ENCODE results near the gene NGRN. TPM values are rescaled to one million over a fixed set of nuclear protein-coding genes. Genes with fewer than 3 reads are reported as not detected.

Gene NGRN
- total RNA-seq, 1 donor: 68.4 TPM

DNA sequence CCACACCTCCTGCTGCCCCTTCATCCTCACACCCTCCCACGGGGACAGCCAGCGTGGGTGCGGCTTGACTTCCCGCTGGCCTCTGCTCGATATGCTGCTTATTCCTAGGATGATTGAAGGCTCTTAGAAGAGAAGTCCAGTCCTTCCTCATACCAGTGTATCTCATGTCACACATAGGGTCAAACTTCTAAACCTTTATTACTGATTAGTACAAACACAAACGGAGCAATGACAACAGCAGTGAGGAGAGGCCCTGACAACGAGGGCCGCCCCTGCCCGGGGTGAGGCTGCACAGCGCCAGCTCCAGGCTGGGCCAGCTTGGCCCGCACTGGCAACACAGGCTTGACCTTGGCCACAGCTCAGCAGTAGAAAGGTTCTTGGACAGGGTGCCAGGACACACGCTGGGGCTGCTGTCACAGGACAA is 35.4 kb upstream of the NGRN start:
- Histone ChIP-seq H4K20me1 (ENCODE audit: insufficient read depth, low read length) (peaks cover 17% of the 10 kb centered on the region), H3K9me3 (ENCODE audit: low read depth, low read length) (no peaks in the 10 kb centered on the region), H3K27ac (ENCODE audit: low read depth, low read length) (no peak overlapping the region), H3K4me3 (ENCODE audit: insufficient read depth, low read length) (no peak overlapping the region), H2AFZ (ENCODE audit: low read length) (no peak overlapping the region), H3K4me2 (ENCODE audit: insufficient read depth, low read length) (no peak overlapping the region), H3K79me2 (ENCODE audit: insufficient read depth, low read length) (peaks cover 30% of the 10 kb centered on the region), H3K4me1 (ENCODE audit: insufficient read depth, low read length) (peaks cover 18% of the 10 kb centered on the region), H3K36me3 (ENCODE audit: insufficient read depth, low read length) (peaks cover 35% of the 10 kb centered on the region), H3K27me3 (ENCODE audit: insufficient read depth, low read length) (no peaks in the 10 kb centered on the region)
- TF ChIP-seq, protein P1, sequence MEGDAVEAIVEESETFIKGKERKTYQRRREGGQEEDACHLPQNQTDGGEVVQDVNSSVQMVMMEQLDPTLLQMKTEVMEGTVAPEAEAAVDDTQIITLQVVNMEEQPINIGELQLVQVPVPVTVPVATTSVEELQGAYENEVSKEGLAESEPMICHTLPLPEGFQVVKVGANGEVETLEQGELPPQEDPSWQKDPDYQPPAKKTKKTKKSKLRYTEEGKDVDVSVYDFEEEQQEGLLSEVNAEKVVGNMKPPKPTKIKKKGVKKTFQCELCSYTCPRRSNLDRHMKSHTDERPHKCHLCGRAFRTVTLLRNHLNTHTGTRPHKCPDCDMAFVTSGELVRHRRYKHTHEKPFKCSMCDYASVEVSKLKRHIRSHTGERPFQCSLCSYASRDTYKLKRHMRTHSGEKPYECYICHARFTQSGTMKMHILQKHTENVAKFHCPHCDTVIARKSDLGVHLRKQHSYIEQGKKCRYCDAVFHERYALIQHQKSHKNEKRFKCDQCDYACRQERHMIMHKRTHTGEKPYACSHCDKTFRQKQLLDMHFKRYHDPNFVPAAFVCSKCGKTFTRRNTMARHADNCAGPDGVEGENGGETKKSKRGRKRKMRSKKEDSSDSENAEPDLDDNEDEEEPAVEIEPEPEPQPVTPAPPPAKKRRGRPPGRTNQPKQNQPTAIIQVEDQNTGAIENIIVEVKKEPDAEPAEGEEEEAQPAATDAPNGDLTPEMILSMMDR (IDR thresholded peaks at IDR 0.05; ENCODE audit: extremely low read depth, low read depth, low read length): no peak
- DNase-seq (ENCODE audit: insufficient read length, low spot score, missing footprints): no peak

DNA sequence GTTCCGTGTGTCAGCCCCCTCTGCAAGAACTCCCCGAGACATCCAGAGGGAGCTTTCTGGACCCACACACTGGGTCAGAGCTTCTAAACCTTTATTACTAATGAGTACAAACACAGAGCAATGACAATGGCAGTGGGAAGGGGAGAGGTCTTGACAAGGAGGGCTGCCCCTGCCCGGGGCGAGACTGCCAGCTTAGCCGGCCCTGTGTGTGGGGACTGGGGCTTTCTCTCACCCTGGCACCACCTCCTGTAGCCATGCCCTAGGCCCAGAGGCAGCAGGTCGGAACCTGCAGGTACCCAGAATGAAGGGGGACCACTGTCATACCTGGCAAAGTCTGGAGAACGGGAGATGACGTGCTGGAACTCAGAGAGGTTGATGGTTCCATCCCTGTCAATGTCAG is 34.9 kb upstream of the NGRN start:
- TF ChIP-seq, protein P1 (IDR thresholded peaks at IDR 0.05; ENCODE audit: extremely low read depth, low read depth, low read length): no peak
- peaks cover 30% of the 10 kb centered on the region for H3K79me2 ChIP-seq (ENCODE audit: insufficient read depth, low read length)
- H3K4me1 ChIP-seq (ENCODE audit: insufficient read depth, low read length): peaks cover 18% of the 10 kb centered on the region
- DNase-seq (ENCODE audit: insufficient read length, low spot score, missing footprints): no peak
- H2AFZ ChIP-seq (ENCODE audit: low read length): no peak overlapping the region
- H3K4me3 ChIP-seq (ENCODE audit: insufficient read depth, low read length): no peak overlapping the region
- peaks cover 35% of the 10 kb centered on the region for H3K36me3 ChIP-seq (ENCODE audit: insufficient read depth, low read length)
- H3K4me2 ChIP-seq (ENCODE audit: insufficient read depth, low read length): no peak overlapping the region
- peaks cover 17% of the 10 kb centered on the region for H4K20me1 ChIP-seq (ENCODE audit: insufficient read depth, low read length)
- no peak overlapping the region for H3K27ac ChIP-seq (ENCODE audit: low read depth, low read length)
- H3K9me3 ChIP-seq (ENCODE audit: low read depth, low read length): no peaks in the 10 kb centered on the region
- H3K27me3 ChIP-seq (ENCODE audit: insufficient read depth, low read length): no peaks in the 10 kb centered on the region

DNA sequence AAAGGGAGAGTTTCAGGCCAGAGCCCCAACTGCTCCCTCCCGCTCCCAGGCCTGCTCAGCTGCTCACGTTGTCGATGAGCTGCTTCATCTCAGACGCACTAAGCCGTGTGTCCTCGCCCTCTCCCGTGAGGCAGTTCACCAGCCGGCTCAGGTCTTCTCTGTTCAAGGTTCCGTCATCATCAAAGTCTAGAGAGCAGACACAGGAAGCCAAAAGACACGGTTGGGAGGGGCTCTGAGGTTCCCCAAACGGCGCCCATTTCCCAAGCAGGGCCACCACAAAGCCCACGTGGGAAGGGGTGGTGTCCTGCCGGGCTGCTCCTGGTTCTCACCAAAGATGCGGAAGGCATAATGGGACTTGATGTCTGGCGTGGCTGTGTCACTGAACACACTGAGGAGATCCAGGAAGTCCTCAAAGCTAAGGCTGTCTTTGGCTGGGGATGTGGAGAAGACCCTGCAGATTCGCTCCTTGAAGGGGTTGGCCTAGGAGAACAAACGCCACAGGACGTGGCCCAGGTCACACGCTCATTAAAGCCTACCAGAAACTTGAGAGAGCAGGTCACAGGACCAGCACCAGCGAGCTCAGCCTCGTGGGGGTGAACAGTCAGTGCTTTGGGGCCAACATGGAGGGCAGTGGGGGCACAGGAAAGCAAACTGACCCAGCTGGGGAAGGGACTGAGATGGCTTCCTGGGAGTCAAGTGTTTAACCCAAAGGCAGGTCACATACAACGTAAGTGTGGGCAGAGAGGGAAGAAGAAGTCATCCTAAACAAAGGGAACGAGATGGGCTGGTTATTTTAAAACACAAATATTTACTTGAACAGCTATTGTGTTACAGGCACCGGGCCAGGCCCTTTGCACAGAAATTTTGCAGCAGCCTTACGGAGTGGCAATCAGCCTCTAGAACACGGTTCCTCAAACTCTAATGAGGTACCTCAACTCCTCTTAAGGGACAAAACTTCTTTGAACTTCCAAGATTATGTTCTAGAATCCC is 34.1 kb upstream of the NGRN start:
- Histone ChIP-seq H3K4me1 (ENCODE audit: insufficient read depth, low read length) (peaks cover 18% of the 10 kb centered on the region), H3K4me2 (ENCODE audit: insufficient read depth, low read length) (no peak overlapping the region), H3K4me3 (ENCODE audit: insufficient read depth, low read length) (no peak overlapping the region), H3K36me3 (ENCODE audit: insufficient read depth, low read length) (peaks cover 35% of the 10 kb centered on the region), H2AFZ (ENCODE audit: low read length) (no peak overlapping the region), H3K79me2 (ENCODE audit: insufficient read depth, low read length) (peaks cover 30% of the 10 kb centered on the region), H3K27me3 (ENCODE audit: insufficient read depth, low read length) (no peaks in the 10 kb centered on the region), H3K9me3 (ENCODE audit: low read depth, low read length) (no peaks in the 10 kb centered on the region), H3K27ac (ENCODE audit: low read depth, low read length) (no peak overlapping the region), H4K20me1 (ENCODE audit: insufficient read depth, low read length) (peaks cover 17% of the 10 kb centered on the region)
- TF ChIP-seq, protein P1 (IDR thresholded peaks at IDR 0.05; ENCODE audit: extremely low read depth, low read depth, low read length): no peak
- no peak for DNase-seq (ENCODE audit: insufficient read length, low spot score, missing footprints)

DNA sequence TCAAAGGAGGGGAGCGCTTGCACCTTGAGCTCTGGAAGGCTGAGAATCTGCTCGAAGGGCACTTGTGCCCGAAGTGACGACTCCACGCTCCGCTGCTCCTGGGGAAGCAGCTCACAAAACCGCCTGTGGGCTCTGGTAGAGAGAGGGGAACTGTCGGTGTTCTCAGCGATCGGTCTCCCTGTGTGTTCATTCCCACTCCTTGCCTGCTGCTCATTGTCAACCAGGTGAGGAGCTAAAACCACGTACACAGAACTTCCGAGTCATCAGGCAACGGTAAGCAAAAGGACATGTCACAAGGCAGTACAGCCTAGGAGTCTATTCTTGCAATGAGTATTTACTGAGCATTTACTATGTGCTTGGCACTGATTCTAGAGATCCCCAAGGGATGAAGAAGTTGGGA is 33.3 kb upstream of the NGRN start:
- Histone ChIP-seq H3K27ac (ENCODE audit: low read depth, low read length) (no peak overlapping the region), H3K79me2 (ENCODE audit: insufficient read depth, low read length) (peaks cover 30% of the 10 kb centered on the region), H3K9me3 (ENCODE audit: low read depth, low read length) (no peaks in the 10 kb centered on the region), H2AFZ (ENCODE audit: low read length) (no peak overlapping the region), H3K36me3 (ENCODE audit: insufficient read depth, low read length) (peaks cover 35% of the 10 kb centered on the region), H3K4me1 (ENCODE audit: insufficient read depth, low read length) (peaks cover 18% of the 10 kb centered on the region), H3K4me2 (ENCODE audit: insufficient read depth, low read length) (peak overlapping the region; percentile 89), H3K4me3 (ENCODE audit: insufficient read depth, low read length) (peak overlapping the region; percentile 96), H4K20me1 (ENCODE audit: insufficient read depth, low read length) (peaks cover 17% of the 10 kb centered on the region), H3K27me3 (ENCODE audit: insufficient read depth, low read length) (no peaks in the 10 kb centered on the region)
- TF ChIP-seq, protein P1 (IDR thresholded peaks at IDR 0.05; ENCODE audit: extremely low read depth, low read depth, low read length): no peak
- DNase-seq (ENCODE audit: insufficient read length, low spot score, missing footprints): no peak

All from osteoblast (primary cell).